ENCODE measurements around the gene SHISAL1.
A peak's percentile ranks its signal among the peaks of the same experiment; 100 is the strongest.

The SHISAL1 gene

DNA sequence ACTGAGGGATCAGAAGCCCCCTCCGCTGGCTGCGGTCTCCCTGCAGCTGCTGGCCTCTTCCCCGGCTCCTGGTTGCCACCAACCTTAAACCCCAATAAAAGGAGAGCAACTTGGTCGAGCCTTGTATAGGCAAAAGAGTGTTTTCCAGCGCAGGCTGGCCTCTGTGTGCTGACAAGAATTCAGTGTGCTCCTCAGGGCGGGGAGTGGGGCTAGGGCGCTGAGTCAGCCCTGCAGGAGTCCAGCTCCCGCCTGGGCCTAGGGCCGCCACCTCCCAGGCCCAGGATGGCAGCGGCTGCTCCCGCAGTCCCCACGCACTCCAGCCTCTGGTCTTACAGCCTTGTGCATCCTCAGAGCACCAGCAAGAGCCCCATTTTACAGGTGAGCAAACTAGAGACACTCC is at the start of gene SHISAL1:
Gene SHISAL1, minus strand, starts transcription at position 186 of the 400 bp plus-strand sequence. CDS start 12,006 bp downstream, outside the sequence.
- Histone ChIP-seq H3K27me3 (ENCODE audit: control insufficient read depth in 1 of 2, insufficient read depth in 2 of 2, low read length in 2 of 2) (no peaks in the 10 kb centered on the region), H3K27ac (ENCODE audit: low read depth, low read length) (no peak within 1 kb of the TSS), H3K9me3 (ENCODE audit: control insufficient read depth in 1 of 2, low read length in 2 of 2) (no peaks in the 10 kb centered on the region), H3K4me1 (ENCODE audit: control insufficient read depth in 1 of 2, insufficient read depth in 2 of 2, low read length in 2 of 2) (peaks cover 0 to 4% of the 10 kb centered on the region in 2 donors), H3K9ac (ENCODE audit: low read depth in 1 of 2, low read length in 2 of 2) (no peak within 1 kb of the TSS), H3K4me3 (ENCODE audit: low read depth in 1 of 2, low read length in 2 of 2) (no peak within 1 kb of the TSS), H3K36me3 (ENCODE audit: control insufficient read depth in 1 of 2, insufficient read depth in 2 of 2, low read length in 2 of 2) (no peaks in the 10 kb centered on the region)

DNA sequence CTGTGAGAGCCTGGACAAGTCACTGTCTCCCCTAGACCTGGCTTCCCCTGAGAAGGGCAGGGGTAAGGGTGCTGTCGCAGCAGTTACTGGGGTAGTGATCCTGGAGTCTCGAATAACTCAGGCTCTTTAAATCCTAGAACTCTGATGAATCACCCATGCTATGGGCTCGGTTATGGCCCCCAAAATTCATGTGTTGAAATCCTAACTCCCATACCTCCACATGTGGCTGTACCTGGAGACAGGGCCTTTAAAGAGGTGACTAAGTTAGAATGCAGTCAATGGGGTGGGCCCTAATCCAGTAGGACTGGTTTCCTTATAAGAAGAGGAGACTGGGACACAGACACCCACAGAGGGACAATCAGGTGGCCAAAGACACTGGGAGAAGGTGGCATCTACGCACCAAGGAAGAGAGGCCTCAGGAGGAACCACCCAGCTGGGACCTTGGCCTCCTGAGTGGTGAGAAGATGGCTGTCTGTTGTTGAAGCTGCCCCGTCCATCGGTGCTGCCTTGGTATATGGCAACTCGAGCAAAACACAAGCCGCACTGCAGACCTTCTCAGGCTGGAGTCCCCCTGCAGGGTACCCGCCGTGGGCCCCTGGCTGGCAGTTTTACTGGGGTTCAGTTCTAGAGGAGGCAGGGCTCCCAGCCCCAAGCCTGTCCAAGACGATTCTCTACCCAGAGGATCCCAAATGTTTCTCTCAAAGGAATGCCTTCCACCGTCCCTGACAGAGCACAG is 48.8 kb upstream of the SHISAL1 start:
- no peak overlapping the region for H3K27ac ChIP-seq (ENCODE audit: low read depth, low read length)
- H3K9ac ChIP-seq (ENCODE audit: low read depth in 1 of 2, low read length in 2 of 2): no peak overlapping the region
- peaks cover 0 to 7% of the 10 kb centered on the region in 2 donors for H3K4me1 ChIP-seq (ENCODE audit: control insufficient read depth in 1 of 2, insufficient read depth in 2 of 2, low read length in 2 of 2)
- H3K9me3 ChIP-seq (ENCODE audit: control insufficient read depth in 1 of 2, low read length in 2 of 2): no peaks in the 10 kb centered on the region
- no peak overlapping the region for H3K4me3 ChIP-seq (ENCODE audit: low read depth in 1 of 2, low read length in 2 of 2)
- peaks cover 0 to 4% of the 10 kb centered on the region in 2 donors for H3K27me3 ChIP-seq (ENCODE audit: control insufficient read depth in 1 of 2, insufficient read depth in 2 of 2, low read length in 2 of 2)
- no peaks in the 10 kb centered on the region for H3K36me3 ChIP-seq (ENCODE audit: control insufficient read depth in 1 of 2, insufficient read depth in 2 of 2, low read length in 2 of 2)

DNA sequence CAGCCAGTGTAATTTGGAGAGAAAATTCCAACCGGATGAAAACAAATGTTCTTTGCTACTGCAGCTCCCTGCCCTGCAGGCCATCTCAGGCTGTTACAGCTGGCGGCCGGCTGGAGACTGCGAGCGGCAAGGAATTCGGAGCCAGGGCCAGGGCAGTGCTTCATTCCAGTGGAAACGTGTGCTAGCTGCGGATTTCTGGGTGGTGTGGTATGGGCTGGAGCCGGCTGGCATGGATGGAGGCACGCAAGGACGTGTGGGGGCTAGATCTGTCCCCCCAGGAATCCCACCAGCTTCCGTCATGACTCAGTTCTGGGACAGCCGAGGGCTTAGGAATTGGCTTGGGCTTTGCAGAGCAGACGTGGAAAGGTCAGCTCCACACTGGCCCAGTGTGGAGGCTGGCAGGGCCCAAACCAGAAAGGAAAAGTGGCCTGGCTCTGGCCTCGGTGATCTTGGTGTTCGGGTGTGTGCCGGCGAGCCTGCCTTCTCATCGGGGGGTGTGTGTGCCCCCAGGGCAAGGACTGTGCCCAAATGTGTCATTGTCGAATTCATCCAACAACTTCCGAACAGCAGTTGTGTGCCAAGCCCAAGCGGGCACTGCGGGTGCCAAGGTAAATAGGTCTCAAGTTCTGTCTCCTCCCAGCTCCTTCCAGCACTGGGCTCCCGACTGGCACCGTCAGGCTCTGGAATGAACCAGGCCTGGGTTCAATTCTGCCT is 48.1 kb upstream of the SHISAL1 start:
- H3K9ac ChIP-seq (ENCODE audit: low read depth in 1 of 2, low read length in 2 of 2): no peak overlapping the region
- peak overlapping the region; percentile 10 for H3K27ac ChIP-seq (ENCODE audit: low read depth, low read length)

GRCh38 chr22:44360306-44360667 is 47.5 kb upstream of the SHISAL1 start:
- Histone ChIP-seq H3K9me3 (ENCODE audit: control insufficient read depth in 1 of 2, low read length in 2 of 2) (no peaks in the 10 kb centered on the region), H3K9ac (ENCODE audit: low read depth in 1 of 2, low read length in 2 of 2) (no peak overlapping the region), H3K27me3 (ENCODE audit: control insufficient read depth in 1 of 2, insufficient read depth in 2 of 2, low read length in 2 of 2) (peaks cover 0 to 4% of the 10 kb centered on the region in 2 donors), H3K4me3 (ENCODE audit: low read depth in 1 of 2, low read length in 2 of 2) (no peak overlapping the region), H3K27ac (ENCODE audit: low read depth, low read length) (no peak overlapping the region), H3K4me1 (ENCODE audit: control insufficient read depth in 1 of 2, insufficient read depth in 2 of 2, low read length in 2 of 2) (peaks cover 0 to 5% of the 10 kb centered on the region in 2 donors), H3K36me3 (ENCODE audit: control insufficient read depth in 1 of 2, insufficient read depth in 2 of 2, low read length in 2 of 2) (no peaks in the 10 kb centered on the region)

More for the DNA sequence above, 48.1 kb upstream of the SHISAL1 start:
- H3K4me1 ChIP-seq (ENCODE audit: control insufficient read depth in 1 of 2, insufficient read depth in 2 of 2, low read length in 2 of 2): peaks cover 0 to 5% of the 10 kb centered on the region in 2 donors
- H3K9me3 ChIP-seq (ENCODE audit: control insufficient read depth in 1 of 2, low read length in 2 of 2): no peaks in the 10 kb centered on the region
- H3K4me3 ChIP-seq (ENCODE audit: low read depth in 1 of 2, low read length in 2 of 2): no peak overlapping the region
- H3K27me3 ChIP-seq (ENCODE audit: control insufficient read depth in 1 of 2, insufficient read depth in 2 of 2, low read length in 2 of 2): peaks cover 0 to 4% of the 10 kb centered on the region in 2 donors
- no peaks in the 10 kb centered on the region for H3K36me3 ChIP-seq (ENCODE audit: control insufficient read depth in 1 of 2, insufficient read depth in 2 of 2, low read length in 2 of 2)

DNA sequence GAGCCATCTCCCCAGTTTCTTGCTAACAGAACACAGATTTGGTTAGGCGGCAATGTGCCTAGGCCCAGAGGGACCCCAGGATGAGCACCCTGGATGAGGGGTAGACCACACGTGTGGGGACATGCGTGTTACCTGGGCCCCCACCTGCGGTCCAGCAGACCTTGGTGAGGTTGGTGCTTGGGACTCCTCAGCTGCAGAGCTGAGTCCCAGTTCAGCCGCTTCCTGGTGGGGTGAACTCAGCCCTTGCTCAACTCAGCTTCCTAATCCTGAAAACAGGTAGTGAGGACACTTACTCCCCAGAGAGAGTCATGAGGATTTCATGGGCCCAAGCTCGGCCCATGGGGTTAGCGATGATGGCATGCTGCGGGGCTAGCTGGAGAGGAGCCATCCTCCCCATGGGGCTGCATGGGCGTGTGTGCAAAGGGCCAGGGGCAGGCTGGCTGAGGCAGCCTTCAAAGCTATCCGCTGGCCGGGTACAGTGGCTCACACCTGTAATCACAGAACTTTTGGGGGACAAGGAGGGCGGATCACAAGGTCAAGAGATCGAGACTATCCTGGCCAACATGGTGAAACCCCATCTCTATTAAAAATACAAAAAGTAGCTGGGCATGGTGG is 46.9 kb upstream of the SHISAL1 start:
- no peaks in the 10 kb centered on the region for H3K9me3 ChIP-seq (ENCODE audit: control insufficient read depth in 1 of 2, low read length in 2 of 2)
- H3K4me1 ChIP-seq (ENCODE audit: control insufficient read depth in 1 of 2, insufficient read depth in 2 of 2, low read length in 2 of 2): peaks cover 0 to 5% of the 10 kb centered on the region in 2 donors
- no peak overlapping the region for H3K9ac ChIP-seq (ENCODE audit: low read depth in 1 of 2, low read length in 2 of 2)
- H3K4me3 ChIP-seq (ENCODE audit: low read depth in 1 of 2, low read length in 2 of 2): no peak overlapping the region
- H3K27ac ChIP-seq (ENCODE audit: low read depth, low read length): no peak overlapping the region
- H3K36me3 ChIP-seq (ENCODE audit: control insufficient read depth in 1 of 2, insufficient read depth in 2 of 2, low read length in 2 of 2): no peaks in the 10 kb centered on the region
- peaks cover 0 to 4% of the 10 kb centered on the region in 2 donors for H3K27me3 ChIP-seq (ENCODE audit: control insufficient read depth in 1 of 2, insufficient read depth in 2 of 2, low read length in 2 of 2)

DNA sequence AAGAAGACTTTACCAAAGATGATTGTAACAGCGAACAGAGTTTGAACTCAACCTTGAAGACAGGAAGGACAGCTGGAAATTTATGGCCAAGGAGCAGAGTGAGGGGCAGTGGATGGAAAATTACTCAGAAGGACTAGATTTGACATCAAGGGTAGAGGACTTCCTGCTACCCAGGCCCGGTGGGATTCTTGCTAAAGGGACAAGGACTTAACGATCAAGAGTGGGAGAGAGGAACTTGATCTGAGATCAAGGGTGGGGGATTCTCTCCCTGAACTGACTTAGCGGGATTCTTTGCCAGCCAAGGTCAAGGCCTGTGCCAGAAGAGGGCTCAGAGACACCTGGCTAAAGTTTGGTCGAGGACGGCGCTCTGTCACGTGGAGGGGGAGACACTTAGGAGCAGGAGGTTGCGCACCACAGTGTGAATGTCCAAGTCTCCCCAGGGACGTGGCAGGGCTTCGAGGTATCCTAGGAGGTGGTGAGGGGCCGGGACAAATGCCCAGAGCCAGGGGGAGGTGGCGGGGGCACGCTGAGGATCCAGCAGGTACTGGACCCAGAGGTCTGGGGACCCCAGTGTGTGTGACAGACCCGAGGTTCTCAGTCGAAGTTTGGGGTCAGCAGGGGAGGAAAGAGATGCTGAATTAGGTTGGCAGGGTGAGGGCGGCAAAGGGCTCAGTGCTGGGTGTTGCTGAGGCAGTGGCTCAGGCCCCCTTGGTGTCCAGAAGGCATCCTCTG is 46.1 kb upstream of the SHISAL1 start:
- no peaks in the 10 kb centered on the region for H3K36me3 ChIP-seq (ENCODE audit: control insufficient read depth in 1 of 2, insufficient read depth in 2 of 2, low read length in 2 of 2)
- H3K9ac ChIP-seq (ENCODE audit: low read depth in 1 of 2, low read length in 2 of 2): no peak overlapping the region
- peaks cover 0 to 2% of the 10 kb centered on the region in 2 donors for H3K4me1 ChIP-seq (ENCODE audit: control insufficient read depth in 1 of 2, insufficient read depth in 2 of 2, low read length in 2 of 2)
- no peaks in the 10 kb centered on the region for H3K9me3 ChIP-seq (ENCODE audit: control insufficient read depth in 1 of 2, low read length in 2 of 2)
- H3K4me3 ChIP-seq (ENCODE audit: low read depth in 1 of 2, low read length in 2 of 2): no peak overlapping the region
- H3K27ac ChIP-seq (ENCODE audit: low read depth, low read length): no peak overlapping the region
- peaks cover 0 to 4% of the 10 kb centered on the region in 2 donors for H3K27me3 ChIP-seq (ENCODE audit: control insufficient read depth in 1 of 2, insufficient read depth in 2 of 2, low read length in 2 of 2)

GRCh38 chr22:44357966-44358465 is 45.3 kb upstream of the SHISAL1 start:
- Histone ChIP-seq H3K36me3 (ENCODE audit: control insufficient read depth in 1 of 2, insufficient read depth in 2 of 2, low read length in 2 of 2) (no peaks in the 10 kb centered on the region), H3K4me3 (ENCODE audit: low read depth in 1 of 2, low read length in 2 of 2) (no peak overlapping the region), H3K9ac (ENCODE audit: low read depth in 1 of 2, low read length in 2 of 2) (no peak overlapping the region), H3K4me1 (ENCODE audit: control insufficient read depth in 1 of 2, insufficient read depth in 2 of 2, low read length in 2 of 2) (no peaks in the 10 kb centered on the region), H3K9me3 (ENCODE audit: control insufficient read depth in 1 of 2, low read length in 2 of 2) (no peaks in the 10 kb centered on the region), H3K27me3 (ENCODE audit: control insufficient read depth in 1 of 2, insufficient read depth in 2 of 2, low read length in 2 of 2) (peaks cover 0 to 4% of the 10 kb centered on the region in 2 donors), H3K27ac (ENCODE audit: low read depth, low read length) (no peak overlapping the region)

GRCh38 chr22:44357296-44357965 is 44.7 kb upstream of the SHISAL1 start:
- no peak overlapping the region for H3K9ac ChIP-seq (ENCODE audit: low read depth in 1 of 2, low read length in 2 of 2)

GRCh38 chr22:44355716-44356070 is 42.9 kb upstream of the SHISAL1 start:
- no peak overlapping the region for H3K4me3 ChIP-seq (ENCODE audit: low read depth in 1 of 2, low read length in 2 of 2)
- no peaks in the 10 kb centered on the region for H3K36me3 ChIP-seq (ENCODE audit: control insufficient read depth in 1 of 2, insufficient read depth in 2 of 2, low read length in 2 of 2)
- no peak overlapping the region for H3K27ac ChIP-seq (ENCODE audit: low read depth, low read length)
- peaks cover 0 to 4% of the 10 kb centered on the region in 2 donors for H3K27me3 ChIP-seq (ENCODE audit: control insufficient read depth in 1 of 2, insufficient read depth in 2 of 2, low read length in 2 of 2)
- peaks cover 0 to 6% of the 10 kb centered on the region in 2 donors for H3K4me1 ChIP-seq (ENCODE audit: control insufficient read depth in 1 of 2, insufficient read depth in 2 of 2, low read length in 2 of 2)
- H3K9ac ChIP-seq (ENCODE audit: low read depth in 1 of 2, low read length in 2 of 2): no peak overlapping the region
- H3K9me3 ChIP-seq (ENCODE audit: control insufficient read depth in 1 of 2, low read length in 2 of 2): no peaks in the 10 kb centered on the region

More at GRCh38 chr22:44357296-44357965, 44.7 kb upstream of the SHISAL1 start:
- Histone ChIP-seq H3K27ac (ENCODE audit: low read depth, low read length) (no peak overlapping the region), H3K9me3 (ENCODE audit: control insufficient read depth in 1 of 2, low read length in 2 of 2) (no peaks in the 10 kb centered on the region), H3K36me3 (ENCODE audit: control insufficient read depth in 1 of 2, insufficient read depth in 2 of 2, low read length in 2 of 2) (no peaks in the 10 kb centered on the region), H3K4me1 (ENCODE audit: control insufficient read depth in 1 of 2, insufficient read depth in 2 of 2, low read length in 2 of 2) (no peaks in the 10 kb centered on the region), H3K27me3 (ENCODE audit: control insufficient read depth in 1 of 2, insufficient read depth in 2 of 2, low read length in 2 of 2) (peaks cover 0 to 4% of the 10 kb centered on the region in 2 donors), H3K4me3 (ENCODE audit: low read depth in 1 of 2, low read length in 2 of 2) (no peak overlapping the region)

All from duodenal mucosa (tissue), 2 donors.